Heart left ventricle (tissue), 13 donors: ENCODE data around the gene BCL2A1.

Source experiments
- CTCF ChIP-seq, 12 donors: fragments of 200-600 bp; sonication (generic) in 4 of 12; IDR thresholded peaks; one replicate each; pipeline versions ENCODE4 v1.5.0 to v1.8.0; 2018 to 2022; ENCODE audit warnings: antibody characterized with exemption in 12 of 12, mild to moderate bottlenecking in 5 of 12
- POLR2A ChIP-seq, 2 donors: fragments of 450-650 bp; IDR thresholded peaks; one replicate each; pipeline ENCODE4 v1.6.1; 2017; ENCODE audit warnings: antibody characterized with exemption in 2 of 2, mild to moderate bottlenecking in 2 of 2, moderate library complexity in 2 of 2
- donor health status: ischemic (EF 13 %, LVEDD 7.1; RV severe dilation, severe dysfunction).
- donor health status: DM: no; HTN: yes; CAD: no.
- donor health status: DM: no; HTN: no; CAD: no.
- donor health status: ischemic (EF 25% LVEDD 6.9; RV normal size, moderate dysfunction).
- donor health status: ischemic (EF 25% LVEDD 5.7; RV mildly dilated, moderate dysfunction).
- donor health status: ischemic (EF 35%, LVEDD 5.7; RV mildly dilated, moderate dysfunction).
- donor health status: nonischemic (EF 11% LVEDD 7.7; RV severe dilation, severe dysfunction).
- donor health status: DM: yes; HTN: yes; CAD: no.
- donor health status: PGD.
- donor health status: ischemic (EF 29% LVEDD 5.4; RV normal size, mild dysfunction).
- donor health status: nonischemic (EF 23%, LVEDD 6.1; RV moderate dilation, normal function).

- TF ChIP-seq CTCF (IDR thresholded peaks at IDR 0.05): no peak
- no peak for TF ChIP-seq POLR2A (IDR thresholded peaks at IDR 0.05)
These were observed 27.2 kb downstream of the BCL2A1 start for GRCh38 chr15:79943820-79944219.
